HG03575 (cell line): Measurements from ENCODE around the gene PHACTR1.
"Not testable (repeated sequence)": the region's sequence is repeated elsewhere in the genome, so short reads cannot be mapped to it uniquely, and the experiment has no call there.

Source experiments
- ATAC-seq: cut with Tn5 transposase; IDR thresholded peaks from one replicate; pipeline ENCODE4 v1.9.1; 2021; ENCODE audit not compliant: unreplicated experiment, insufficient number of reproducible peaks, low FRiP score; ENCODE audit errors: extremely low read depth

Gene PHACTR1

DNA sequence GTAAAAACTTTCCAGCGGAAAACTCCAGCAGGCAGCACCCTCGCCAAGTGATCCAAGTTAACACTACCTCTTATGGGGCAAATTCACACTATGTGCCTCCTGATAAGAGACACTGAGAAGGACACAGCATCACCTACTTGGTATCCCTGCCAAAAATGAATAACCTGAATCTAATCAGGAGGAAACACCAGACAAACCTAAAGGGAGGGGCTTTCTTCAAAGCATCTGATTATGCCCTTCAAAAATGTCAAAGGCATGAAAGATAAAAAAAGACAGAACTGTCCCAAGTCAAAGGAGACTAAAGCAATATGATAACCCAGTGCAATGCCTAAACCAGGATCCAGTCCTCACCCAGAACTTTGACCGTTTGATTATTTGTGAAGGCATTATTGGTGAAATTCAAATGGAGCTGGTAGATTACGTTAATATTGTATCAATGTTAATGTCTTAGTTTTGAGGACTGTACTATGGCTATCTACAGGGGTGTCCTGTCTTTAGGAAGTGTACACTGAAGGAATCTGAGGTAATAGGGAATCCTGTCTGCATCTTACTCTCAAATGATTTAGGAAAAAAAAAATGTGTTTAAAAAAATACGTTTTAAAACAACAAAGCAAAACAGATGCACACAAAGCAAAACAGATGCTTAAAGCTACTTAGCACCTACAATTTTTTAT lies 603.5 kb downstream of the PHACTR1 start:
- no peak for ATAC-seq

DNA sequence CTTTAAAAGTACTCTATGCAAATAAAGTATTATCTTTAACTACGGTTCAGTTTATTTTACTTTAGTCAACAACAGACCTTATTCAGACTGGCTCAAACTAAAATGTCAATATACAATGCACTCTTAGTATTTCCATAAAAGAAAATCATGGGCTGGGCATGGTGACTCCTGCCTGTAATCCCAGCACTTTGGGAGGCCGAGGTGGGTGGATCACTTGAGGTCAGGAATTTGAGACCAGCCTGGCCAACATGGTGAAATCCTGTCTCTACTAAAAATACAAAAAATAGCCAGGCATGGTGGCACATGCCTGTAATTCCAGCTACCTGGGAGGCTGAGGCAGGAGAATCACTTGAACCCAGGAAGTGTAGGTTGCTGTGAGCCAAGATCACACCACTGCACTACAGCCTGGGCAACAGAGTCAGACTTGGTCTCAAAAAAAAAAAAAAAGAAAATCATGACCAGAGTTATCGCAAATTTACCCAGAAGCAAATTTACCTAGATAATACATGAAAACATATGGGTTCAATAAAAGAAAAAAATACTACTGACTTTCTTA lies 609.5 kb downstream of the PHACTR1 start:
- not testable (repeated sequence) for ATAC-seq

DNA sequence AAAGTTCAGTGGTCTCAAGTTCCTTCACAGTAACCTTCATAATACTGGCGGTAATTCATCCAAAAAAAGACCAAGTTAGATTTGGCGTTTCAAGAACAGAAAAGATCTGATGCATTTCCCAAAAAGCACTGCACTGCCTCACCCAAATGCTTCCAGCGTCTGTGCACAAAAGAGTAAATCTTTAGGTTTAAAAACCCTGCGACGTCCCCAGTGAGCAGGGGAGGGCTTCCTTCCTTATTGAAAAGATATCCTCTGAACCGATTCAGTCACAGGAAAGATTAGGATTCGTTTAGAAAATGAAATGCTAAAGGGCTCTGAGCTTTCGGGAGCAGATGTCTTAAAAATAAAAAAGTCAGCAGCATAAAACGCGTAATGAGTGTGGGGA lies 611.1 kb downstream of the PHACTR1 start:
- no peak for ATAC-seq

DNA sequence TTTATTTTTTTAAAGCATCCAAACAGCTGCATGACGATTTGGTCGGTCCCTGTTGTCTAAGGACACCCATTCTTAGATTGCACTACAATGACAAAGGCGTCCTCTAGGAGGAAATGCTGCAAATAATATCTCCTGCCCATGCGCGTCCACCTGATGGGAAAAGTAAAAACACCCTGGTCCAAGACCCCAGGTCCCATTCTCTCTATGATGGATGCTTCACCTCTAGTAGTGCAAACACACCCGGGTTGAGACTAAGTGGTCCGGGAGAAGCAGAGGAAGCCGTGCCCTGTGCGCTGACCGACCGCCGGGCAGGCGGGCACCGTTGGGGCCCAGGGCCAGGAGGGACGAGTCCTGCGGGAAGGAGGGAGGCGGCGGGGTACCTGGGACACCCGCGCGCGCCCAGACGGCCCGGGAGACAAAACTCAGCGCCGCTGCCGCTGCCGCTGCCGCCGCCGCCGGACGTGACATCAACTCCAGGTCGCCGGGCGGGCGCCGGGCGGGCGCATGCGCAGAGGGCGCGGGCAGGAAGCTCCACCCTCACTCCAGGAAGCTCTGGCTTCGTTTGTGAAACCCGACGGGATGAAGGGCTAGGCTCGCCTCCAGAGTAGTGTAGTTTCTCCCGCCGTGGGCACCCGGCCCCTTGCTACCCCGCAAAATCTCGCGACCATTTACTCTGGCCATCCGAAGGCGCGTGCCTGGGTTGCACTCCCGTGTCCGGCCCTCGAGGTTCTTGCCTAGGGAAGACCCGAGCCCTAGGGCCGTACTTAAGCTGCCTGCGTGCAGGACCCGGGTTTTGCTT lies 611.7 kb downstream of the PHACTR1 start, which contains the start of gene TBC1D7:
TBC1D7 (minus strand) TSS at position 462 of the 799 bp plus-strand sequence. CDS start 1,639 bp downstream, outside the sequence.
- no peak for ATAC-seq

DNA sequence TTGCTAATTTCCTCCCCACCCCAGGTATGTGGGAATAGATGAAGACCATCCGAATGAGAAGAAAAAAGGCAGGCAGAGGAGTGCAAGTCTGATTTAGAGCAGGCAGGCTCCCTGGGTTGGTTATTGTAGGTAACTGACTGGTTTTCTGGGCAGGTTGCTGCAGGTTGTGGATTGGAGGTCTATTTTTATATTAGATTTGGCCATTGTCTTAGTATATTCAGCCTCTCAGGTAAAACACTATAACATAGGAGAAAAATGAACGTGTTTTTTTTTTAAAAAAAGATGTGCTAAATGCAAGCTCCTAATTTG lies 612.3 kb downstream of the PHACTR1 start:
- no peak for ATAC-seq

DNA sequence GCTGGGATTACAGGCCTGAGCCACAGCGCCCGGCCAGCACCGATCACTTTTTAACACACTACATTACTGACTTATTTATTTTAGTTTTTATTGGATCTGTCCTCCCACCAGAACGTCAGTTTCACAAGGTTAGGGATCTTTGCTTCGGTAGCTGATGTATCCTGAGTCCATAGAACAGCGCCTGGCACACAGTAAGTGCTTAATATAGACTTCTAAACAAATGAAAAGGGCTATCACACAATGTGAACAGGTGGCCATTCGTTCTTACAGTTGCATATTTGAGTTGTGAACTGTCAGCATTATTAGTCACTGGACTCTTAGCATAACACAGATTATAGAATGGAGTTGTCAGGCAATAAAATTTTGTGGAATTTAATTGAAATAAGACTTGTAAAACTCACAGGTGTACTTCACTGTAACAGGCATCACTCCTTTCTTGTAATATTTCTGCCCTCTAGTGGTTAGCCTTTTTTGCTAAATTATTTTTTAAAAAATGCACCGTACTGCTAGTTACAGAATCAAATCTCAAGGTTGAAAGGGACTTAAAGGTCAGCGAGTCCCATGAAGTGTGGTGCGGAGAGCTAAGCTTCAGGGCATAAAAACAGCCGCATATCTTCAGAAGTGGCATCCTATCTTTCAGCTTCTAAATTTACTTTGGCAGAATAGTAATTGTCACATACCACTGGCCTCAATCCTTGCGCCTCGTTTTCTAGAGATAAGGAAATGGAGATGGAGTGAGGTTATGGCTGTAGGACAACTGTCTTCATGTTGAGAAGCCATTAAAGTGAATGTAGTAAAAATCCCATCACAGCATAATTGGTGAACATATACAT lies 615.2 kb downstream of the PHACTR1 start:
- ATAC-seq = no peak

DNA sequence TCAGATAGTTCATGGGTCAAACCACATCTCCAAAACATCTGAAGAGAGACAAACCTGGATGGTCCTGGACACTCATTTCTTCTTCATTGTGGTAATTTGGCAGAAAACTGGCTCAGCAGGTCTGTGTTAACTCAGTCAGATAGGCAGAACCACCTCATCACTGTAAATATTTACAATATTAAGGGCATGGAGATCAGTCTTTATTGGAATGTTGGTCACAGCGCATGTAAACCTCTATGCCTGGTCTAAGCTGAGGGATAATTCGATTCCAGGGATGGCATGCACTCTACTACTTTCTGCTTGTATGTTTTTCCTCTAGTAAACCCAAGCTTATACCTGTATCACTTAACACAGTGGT lies 615.8 kb downstream of the PHACTR1 start:
- no peak for ATAC-seq

DNA sequence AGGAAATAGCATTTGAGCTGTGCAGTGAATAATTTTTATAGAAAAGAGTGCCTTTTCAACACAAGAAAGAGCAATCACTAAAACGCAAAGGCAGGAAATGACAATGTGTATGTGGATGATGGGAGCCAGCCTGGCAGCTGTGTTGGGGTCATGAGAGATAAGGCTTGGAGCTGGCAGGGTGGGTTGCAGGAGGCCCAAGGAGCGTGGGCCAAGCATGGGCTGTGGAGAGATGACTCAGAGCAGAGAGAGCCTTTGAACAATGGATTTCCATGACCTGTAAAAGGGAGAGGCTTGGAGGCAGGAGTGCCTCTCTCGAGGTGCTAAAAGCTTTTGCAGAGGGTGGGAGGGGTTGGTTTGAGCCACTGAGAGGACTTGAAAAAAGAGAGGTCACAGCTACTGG lies 618.4 kb downstream of the PHACTR1 start:
- no peak for ATAC-seq

DNA sequence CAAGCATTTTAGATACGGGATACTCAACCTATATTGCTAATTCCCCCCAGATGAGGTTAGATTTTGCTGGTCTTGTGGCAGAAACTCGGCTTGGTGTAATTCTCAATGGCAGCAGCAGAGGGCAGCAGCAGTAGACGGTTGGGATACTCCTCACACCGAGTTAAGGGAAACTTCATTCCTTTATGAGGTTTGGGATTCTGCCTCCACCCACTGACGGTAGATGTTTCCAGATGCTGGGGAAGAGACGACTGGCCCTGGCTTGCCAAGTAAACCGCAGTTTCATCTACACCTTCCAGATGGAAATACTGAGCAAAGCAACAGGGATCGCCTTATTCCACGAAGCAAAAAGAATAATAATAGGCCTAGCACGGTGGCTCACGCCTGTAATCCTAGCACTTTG lies 620.0 kb downstream of the PHACTR1 start:
- ATAC-seq = no peak

DNA sequence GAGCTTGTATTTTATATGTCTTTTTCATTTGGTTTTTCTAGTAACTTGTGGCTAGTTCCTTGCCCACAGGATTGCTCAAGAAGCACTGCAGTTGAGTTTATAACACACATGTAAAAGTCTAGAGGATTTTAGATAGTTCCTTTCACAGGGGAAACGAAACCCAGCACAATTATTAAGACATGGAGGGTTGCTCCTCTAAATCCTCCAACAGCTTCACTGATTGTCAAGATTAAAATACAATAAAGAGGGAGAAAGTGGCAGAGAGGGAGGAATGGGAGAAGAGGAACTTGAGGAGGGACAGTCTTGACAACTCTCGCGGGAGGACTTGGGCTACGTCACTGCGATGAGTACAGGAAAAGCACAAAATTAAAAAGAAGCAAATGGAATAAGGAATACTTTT lies 621.5 kb downstream of the PHACTR1 start:
- ATAC-seq = no peak
